Erythroblast (primary cell): ENCODE data around the gene P2RY8.

ENCODE experiments used
- DNase-seq, 2 experiments: peaks; one replicate each; lab custom pipeline; 2025; lab: John Stamatoyannopoulos, UW
- GATA1 ChIP-seq: IDR thresholded peaks from 2 replicates; pipeline ENCODE4 v1.6.1; 2011; ENCODE audit warnings: low read depth, mild to moderate bottlenecking, control low read depth, low read length, moderate library complexity
- POLR2A ChIP-seq: IDR thresholded peaks from 2 replicates; pipeline ENCODE4 v1.6.1; 2011; ENCODE audit warnings: mild to moderate bottlenecking, low read length

Gene P2RY8

DNA sequence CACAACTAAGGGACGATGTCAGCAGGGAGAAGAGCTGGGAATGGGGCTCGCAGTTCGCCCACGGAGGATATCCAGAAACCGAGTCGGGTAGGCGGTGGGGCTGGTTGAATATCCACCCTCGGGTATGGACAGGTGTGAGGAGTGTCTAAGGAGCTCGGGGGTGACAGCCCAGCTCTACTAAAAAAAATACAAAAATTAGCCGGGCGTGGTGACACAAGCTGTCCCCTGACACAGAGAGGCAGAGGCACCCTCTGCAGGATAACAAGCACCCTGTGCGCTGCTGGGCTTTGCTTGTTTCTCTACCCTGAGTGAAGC, 72.1 kb downstream of the P2RY8 start:
- TF ChIP-seq POLR2A (no peak), GATA1 (no peak)
- no peak for DNase-seq

DNA sequence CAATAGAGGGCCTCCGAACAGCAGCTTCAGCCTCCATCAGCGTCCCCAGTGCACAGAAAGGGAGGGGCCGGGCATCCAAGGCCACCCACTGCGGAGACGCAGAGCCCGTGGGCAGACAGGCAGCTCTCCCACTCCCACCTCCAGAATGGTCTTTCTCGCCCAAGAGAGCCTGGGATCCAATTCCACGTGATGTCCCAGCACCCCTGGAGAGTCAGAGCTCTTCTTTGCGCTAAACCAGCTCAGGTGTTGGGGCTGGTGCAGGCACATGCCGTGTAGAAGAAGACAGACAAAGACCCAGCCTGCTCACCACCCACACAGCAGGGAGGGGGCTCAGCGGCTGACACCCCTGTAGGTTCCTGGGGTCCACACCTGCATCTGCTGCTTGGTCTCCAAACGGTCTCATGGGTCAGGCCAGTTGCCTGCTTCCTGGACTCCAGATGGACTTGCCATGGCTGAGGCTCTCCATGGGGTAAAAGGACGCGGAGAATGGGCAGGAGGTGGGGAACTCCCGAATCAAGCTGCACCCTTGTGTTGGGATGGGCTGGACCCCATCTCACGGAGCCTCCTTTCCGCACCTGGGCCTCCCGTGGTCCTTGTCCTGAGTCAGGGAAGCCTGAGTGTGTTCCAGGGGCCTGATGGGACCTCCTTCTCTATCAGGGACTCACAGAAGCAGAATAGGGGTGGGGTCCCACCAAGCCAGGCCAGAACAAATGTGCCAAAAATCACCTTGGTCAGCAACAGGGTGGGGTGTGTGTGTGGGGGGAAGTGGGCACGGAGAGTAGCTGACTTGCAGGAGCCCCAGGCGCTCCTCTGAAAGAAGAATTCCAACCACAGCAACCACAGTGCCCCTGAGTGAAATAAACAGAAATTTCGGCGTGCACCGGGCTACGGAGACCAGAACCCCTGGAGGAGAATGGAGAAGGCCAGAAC, 72.7 kb downstream of the P2RY8 start:
- DNase-seq: no peak

DNA sequence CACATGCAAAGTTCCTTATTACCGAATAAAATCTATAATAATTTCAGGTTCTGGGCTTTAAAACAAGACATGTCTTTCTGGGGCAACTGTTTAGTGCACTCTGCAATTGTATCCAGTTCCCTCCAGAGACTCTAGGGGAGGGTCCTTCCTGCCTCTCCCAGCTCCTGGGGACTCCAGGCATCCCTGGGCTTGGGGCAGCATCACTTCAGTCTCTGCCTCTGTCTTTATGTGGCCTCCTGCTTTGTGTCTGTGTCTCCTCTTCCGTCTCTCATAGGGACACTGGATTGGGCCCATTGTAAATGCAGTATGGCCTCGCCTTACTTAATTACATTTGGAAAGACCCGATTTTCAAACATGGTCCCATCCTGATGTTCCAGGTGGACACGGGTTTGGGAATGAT, 73.4 kb downstream of the P2RY8 start:
- DNase-seq: no peak
- TF ChIP-seq POLR2A (no peak), GATA1 (no peak)

More for the DNA sequence above, 72.7 kb downstream of the P2RY8 start:
- no peak for TF ChIP-seq GATA1
- TF ChIP-seq POLR2A: no peak

DNA sequence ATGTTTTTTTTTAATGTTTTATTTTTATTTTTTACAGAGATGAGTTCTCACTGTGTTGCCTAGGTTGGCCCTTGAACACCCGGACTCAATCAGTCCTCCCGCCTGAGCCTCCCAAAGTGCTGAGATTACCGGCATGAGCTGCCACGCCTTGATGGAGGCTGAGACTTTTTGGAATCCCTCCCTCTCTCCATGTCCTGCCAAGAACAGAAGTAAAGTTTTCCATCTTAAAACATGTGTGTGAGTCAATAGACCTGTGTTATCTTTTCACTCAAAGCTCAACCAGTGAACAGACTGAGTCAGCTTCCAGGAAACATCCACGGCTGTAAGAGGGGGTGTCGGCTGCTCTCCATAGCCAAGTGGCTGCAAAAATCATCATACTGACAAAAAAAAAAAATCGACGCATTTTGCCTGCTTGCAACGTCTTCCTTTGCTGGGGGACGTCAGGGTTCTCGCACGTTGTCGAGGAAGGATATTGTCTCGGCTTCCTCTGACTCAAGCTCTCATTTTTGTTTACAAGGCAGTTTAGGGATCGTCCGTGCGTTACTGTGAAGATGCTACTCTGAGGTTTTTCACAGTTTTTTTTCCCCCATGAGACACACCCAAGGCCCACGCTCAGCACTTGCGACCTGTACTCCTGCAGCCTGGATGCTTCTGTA, 74.3 kb downstream of the P2RY8 start:
- peak; percentile 61 to 71 for DNase-seq
- TF ChIP-seq POLR2A (no peak), GATA1 (no peak)

DNA sequence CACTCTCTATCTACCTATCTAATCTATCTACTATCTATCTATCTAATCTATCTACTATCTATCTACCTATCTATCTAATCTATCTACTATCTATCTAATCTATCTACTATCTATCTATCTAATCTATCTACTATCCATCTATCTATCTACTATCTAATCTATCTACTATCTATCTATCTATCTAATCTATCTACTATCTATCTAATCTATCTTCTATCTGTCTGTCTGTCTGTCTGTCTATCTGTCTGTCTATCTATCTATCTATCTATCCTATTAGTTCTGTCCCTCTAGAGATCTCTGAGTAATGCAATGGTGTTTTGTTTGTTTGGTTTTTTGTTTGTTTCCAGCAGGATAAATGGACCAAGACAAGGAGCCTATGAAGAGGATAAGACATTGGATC, 74.9 kb downstream of the P2RY8 start:
- TF ChIP-seq POLR2A (no peak), GATA1 (peak; percentile 4)

DNA sequence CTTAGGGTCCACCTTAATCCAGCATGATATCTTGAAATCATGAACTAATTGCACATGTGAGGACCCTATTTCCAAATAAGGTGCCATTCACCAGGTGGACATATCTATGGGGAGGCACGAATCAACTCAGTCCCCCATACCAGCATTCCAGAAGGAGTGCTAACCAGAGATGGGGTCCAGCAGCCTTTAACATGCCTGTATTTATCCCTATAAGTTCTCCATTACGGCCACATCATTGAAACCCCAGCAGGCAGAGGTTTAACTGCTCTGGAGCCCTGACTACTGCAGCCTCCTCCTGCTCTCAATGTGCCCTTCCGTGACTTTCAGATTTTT, 81.1 kb downstream of the P2RY8 start:
- TF ChIP-seq POLR2A (no peak), GATA1 (no peak)
- no peak for DNase-seq

More for the DNA sequence above, 74.9 kb downstream of the P2RY8 start:
- no peak for DNase-seq

DNA sequence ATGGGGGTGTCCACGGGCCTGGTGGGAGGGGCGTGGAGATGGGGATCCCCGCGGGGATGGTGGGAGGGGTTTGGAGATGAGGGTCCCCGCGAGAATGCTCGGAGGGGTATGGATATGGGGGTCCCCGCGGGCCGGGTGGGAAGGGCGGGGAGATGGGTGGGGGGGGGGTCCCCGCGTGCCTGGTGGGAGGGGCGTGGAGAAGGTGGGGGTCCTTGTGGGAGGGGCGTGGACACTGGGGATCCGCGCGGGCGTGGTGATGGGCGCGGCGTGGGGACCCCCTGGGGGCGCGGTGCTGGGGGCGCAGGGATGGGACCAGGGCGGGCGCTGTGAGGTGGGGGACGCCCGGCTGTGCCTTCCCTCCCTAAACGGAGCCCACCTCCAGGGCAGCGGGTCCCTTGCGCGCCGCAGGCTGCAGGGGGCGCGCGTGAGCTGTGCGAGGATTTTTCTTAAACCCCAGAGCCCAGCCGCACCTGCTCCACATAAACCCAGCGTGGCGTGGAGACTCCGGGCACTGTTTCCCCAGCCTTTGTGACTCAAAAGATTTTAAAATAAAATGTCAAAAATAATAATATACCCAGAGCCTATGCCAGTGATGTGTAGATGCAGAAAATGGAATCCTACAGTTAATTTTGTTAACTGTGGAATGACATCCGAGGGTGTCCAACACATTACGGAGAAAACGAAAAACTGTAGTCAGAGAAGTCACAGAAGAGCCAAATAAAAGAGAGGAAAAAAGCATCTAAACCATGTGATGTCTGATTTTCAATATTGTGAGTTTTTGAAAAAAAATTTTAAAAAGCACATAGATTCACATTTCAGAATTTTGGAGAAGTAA, 82.8 kb downstream of the P2RY8 start:
- no peak for DNase-seq
- no peak for TF ChIP-seq GATA1
- TF ChIP-seq POLR2A: no peak

DNA sequence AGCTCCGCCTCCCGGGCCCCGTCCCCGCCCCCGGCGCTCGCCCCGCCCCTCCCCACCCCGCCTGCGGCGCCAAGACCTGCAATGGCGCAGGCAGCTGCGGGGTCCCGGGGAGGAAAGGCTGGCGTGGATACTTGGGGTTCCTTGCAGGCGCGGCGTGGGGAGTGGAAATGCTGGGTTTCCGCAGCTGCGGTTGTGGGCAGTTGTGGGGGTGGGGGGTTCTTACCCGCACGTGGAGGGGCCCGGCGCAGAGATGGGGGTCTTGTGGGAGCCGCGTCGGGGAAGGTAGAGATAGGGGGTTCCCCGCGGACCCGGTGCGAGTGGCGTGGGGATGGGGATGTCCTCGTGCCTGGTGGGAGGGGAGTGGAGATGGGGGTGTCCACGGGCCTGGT, 83.6 kb downstream of the P2RY8 start:
- no peak for DNase-seq
- no peak for TF ChIP-seq GATA1
- no peak for TF ChIP-seq POLR2A

DNA sequence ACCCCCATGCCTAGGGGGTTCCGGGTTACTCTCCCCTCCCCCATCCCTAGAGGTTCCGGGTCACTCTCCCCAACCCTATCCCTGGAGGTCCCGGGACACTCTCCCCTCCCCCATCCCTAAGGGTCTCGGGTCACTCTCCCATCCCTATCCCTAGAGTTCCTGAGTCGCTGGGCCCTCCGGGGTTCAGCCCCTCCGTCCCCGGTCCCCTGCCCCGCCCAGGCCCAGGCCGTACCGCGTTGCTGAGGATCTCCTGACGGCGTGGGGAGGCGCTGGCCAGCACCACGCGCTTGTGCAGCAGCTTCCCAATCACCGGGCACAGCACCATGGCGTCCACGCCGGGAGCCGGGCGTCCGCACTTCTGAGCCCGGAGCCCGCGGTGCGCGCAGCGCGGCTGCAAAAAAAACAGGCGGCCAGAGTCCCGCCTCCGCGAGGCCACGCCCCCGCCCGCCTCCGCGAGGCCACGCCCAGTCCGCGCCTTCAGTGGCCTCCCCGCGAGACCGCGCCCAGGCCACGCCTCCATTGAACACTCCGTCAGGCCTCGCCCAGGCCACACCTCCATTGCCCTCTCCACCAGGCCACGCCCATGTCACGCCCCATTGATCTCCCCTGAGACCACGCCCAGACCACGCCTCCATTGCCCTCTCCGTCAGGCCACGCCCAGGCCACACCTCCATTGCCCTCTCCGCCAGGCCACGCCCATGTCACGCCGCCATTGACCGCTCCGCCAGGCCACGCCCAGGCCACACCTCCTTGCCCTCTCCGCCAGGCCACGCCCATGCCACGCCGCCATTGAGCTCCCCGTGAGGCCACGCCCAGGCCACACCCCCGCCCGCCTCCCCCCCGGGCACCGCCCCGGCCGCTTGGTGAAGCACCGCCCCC, 84.2 kb downstream of the P2RY8 start, which contains the start of gene ASMTL:
TSS of gene ASMTL (minus strand) at position 394 of the 879 bp plus-strand sequence. CDS start at position 325, 69 bp downstream.
- no peak for DNase-seq
- TF ChIP-seq POLR2A: peak; percentile 75
- no peak for TF ChIP-seq GATA1

DNA sequence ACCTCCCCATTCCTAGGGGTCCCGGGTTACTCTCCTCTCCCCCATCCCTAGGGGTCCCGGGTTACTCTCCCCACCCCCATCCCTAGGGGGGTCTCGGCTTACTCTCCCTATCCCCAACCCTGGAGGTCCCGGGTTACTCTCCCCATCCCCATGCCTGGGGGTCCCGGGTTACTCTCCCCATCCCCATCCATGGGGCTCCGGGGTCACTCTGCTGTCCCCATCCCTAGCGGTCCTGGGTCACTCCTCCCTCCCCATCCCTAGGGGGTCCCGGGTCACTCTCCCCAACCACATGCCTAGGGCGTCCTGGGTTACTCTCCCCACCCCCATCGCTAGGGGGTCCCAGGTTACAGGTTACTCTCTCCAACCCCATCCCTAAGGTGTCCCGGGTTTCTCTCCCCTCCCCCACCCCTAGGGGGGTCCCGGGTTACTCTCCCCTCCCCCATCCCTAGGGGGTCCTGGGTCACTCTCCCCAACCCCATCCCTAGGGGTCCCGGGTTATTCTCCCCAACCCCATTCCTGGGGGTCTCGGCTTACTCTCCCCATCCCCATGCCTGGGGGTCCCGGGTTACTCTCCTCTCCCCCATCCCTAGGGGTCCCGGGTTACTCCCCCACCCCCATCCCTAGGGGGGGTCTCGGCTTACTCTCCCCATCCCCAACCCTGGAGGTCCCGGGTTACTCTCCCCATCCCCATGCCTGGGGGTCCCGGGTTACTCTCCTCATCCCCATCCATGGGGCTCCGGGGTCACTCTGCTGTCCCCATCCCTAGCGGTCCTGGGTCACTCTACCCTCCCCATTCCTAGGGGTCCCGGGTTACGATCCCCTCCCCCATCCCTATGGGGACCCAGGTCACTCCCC, 85.1 kb downstream of the P2RY8 start:
- DNase-seq: no peak

DNA sequence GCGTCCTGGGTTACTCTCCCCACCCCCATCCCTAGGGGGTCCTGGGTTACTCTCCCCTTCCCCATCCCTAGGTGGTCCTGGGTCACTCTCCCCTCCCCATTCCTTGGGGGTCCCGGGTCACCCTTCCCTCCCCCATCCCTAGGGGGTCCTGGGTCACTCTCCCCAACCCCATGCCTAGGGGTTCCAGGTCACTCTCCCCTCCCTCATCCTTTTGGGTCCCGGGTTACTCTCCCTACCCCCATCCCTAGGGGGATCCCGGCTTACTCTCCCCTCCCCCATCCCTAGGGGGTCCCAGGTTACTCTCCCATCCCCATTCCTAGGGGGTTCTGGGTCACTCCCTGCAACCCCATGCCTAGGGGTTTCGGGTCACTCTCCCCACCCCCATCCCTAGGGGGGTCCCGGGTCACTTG, 85.7 kb downstream of the P2RY8 start:
- DNase-seq: no peak

More for the DNA sequence above, 85.1 kb downstream of the P2RY8 start:
- TF ChIP-seq POLR2A: no peak
- no peak for TF ChIP-seq GATA1

More for the DNA sequence above, 85.7 kb downstream of the P2RY8 start:
- no peak for TF ChIP-seq GATA1
- TF ChIP-seq POLR2A: no peak
